ENCODE data around the gene GPN3.
"Not testable (repeated sequence)": the region's sequence is repeated elsewhere in the genome, so short reads cannot be mapped to it uniquely, and the experiment has no call there.

GPN3 gene

DNA sequence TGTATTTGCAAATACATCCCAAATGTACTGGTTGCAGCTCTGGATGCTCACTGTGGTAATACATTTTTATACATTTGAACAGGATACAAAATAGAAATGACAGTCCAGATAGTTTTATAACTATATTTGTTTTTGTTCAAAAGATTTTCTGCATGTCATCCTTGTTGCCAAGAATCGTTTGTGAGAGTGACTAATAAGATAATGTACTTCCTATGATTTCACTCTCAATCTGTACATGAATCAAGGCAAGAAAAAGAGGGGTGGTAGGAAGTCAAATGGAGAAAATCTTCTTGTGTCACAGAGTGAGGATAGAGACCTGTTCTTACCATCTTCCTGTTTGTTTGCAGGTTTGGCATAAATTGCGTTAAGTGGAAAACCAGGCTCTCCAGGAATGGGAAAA is 31.8 kb downstream of the GPN3 start:
- no peak for DNase-seq

DNA sequence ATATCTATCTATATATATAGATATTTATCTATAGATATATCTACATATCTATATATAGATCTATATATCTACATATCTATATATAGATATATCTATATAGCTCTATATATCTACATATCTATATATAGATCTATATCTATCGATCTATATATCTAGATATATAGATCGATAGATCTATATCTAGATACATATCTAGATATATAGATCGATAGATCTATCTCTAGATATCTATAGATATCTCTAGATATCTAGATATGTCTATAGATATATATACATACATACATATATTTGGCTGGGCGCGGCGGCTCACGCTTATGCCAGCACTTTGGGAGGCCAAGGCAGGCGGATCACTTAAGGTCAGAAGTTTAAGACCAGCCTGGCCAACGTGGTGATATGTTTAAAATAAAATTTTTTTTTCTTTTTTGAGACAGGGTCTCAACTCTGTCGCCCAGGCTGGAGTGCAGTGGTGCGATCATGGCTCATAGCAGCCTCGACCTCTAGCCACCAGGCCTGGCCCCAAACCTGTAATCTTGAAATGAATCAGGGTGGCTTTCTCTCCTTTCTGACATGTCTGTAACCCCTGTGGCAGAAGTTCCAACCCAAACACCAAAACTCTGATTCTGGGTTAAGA is 36.0 kb downstream of the GPN3 start:
- DNase-seq = no peak

DNA sequence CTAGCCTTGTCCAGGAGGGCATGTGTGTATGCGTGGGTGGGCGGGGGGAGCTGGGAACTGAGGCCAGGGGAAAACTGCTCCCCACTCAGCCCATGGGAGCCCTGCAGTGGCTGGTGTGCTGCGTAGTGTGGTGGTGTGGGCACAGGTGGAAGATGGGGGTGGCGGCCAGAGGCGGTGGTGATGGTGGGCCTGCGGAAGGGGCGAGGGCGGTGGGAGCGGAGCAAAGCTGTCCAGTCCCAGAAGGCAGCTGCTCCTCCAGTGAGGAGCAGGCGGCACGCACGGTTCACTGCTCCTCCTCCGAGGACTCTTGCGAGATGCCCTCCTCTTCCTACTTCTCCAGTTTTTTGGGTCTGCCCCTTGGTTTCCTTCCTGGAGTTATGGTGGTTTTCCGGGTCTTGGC is 38.4 kb downstream of the GPN3 start:
- not testable (repeated sequence) for DNase-seq

DNA sequence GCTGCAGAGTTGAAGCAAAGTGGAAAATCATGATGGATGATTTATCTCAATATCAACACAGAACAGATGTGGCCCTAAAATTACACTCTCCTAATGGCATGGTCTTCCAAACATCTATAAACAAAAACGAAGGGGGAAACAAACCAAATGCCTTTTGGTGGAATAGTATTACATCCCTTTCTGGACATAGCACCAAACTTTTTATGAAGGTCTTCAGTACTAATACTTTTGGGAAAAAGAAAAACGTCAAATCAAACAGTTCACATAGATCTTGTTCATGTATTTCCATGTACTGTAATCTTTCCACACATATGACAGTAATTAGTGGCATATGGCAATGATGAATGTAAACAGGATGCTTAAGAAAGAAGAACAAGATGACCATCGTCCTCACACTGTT is 41.7 kb downstream of the GPN3 start:
- no peak for DNase-seq

DNA sequence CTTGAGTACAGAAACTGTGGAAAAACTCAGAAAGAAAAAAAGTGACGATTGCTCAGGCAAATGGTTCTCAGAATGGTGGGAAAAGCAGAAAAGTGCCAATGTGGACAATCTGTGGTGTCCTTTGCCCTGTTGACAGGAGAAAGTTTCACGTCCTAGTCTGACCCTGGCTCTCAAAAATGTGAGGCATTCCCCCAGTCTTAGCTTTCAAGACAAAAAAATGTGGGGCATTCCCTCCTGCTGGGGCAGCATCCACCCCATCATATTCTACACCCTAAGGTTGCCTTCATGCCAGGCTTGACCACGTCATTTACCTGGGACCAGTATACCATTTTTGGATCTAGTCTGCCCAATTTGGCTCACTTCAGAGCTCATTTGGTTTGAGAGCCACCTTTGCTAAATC is 43.8 kb downstream of the GPN3 start:
- DNase-seq = no peak

DNA sequence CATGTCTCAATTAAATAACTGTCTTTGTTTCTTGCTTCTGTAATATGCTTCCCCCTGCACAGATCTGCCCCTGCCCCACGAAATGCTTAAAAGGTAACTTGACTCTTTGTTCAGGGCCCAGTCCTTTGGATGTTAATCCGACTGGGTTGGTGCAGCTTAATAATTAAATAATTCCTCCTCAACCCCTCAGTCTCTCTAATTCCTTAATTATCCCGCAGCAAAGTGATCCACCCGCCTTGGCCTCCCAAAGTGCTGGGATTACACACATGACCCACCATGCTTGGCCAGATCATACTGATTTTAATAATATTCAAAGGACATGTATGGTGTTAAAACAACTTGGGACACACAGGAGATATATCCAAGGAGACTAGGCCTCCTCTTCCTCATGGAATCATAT is 46.4 kb downstream of the GPN3 start:
- DNase-seq = no peak

DNA sequence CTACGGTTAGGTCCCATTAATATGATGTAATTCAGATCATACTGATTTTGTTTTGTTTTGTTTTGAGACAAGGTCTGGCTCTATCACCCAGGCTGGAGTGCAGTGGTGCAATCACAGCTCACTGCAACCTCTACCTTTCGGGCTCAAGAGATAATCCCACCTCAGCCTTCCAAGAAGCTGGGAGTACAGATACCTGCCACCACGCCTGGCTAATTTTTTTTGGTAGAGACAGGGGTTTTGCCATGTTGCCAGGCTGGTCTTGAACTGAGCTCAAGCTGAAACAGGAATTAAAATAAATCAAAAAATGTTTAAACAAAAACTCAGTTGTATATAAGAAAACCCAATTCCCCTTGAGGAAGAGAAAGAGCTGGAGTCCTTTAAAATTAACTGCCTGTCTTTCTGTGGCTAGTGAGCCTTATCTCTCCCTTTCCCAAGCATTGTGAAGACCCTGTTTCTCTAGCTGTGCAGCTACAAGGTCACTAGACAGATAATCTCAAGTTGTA is 46.8 kb downstream of the GPN3 start:
- DNase-seq = peak; percentile 88

DNA sequence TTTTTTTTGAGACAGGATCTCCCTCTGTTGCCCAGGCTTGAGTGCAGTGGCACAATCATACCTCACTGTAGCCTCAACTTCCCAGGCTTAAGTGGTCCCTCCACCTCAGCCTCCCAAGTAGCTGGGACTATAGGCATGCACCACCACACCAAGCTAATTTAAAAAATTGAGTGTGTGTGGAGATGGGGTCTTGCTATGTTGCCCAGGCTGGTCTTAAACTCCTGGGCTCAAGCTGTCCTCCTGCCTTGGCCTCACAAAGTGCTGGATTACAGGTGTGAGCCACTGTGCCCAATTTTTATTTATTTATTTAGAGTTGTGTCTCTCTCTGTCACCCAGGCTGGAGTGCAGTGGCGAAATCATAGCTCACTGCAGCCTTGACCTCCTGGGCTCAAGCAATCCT is 47.4 kb downstream of the GPN3 start:
- not testable (repeated sequence) for DNase-seq

DNA sequence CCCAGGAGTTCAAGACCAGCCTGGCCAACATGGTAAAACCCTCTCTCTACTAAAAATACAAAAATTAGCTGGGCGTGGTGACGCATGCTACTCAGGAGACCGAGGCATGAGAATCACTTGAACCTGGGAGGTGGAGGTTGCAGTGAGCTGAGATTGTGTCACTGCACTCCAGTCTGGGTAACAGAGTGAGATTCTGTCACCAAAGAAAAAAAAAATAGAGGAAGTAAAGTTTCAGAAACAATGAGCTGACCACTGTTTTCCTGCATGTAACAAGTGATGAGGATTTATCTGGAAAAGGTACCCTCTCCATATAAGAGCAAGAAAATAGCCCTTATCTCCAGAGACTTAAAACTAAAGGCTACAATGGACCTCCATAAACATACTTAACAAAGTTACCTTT is 50.9 kb downstream of the GPN3 start:
- DNase-seq = peak; percentile 75

DNA sequence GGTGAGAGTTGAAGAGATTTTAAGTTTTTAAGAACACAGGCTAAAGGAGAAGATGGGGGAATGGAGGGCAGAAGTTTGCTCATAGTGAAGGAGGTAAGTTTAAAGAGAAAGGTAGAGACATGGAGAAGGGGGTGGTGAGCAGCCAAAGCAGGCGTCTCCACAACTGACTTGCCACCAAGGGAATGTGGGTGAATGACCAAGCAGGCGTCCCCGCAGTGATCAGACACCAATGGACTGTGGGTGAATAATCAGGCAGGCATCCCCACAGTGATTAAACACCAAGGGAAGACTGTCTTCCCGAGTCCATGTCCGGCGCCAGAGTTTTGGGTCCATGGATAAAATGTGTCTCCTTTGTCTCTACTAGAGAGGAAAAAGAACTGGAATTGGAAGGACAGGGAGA is 58.0 kb downstream of the GPN3 start:
- not testable (repeated sequence) for DNase-seq

DNA sequence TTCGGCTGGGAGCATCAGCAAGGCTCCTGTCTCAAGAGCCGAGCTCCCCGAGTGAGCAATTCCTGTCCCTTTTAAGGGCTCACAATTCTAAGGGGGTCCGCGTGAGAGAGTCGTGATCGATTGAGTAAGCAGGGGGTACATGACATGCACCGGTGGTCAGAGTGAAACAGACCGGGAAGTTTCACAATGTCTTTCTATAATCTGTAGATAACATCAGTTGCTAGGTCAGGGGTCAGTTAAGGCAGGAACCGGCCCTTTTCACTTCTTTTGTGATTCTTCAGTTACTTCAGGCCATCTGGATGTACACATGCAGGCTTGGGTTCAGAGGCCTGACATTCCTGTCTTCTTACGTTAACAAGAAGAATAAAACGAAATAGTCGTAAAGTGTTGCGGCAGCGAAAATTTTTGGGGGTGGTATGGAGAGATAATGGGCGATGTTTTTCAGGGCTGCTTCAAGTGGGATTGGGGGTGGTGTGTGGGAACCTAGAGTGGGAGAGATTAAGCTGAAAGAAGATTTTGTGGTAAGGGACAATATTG is 62.9 kb downstream of the GPN3 start:
- not testable (repeated sequence) for DNase-seq

DNA sequence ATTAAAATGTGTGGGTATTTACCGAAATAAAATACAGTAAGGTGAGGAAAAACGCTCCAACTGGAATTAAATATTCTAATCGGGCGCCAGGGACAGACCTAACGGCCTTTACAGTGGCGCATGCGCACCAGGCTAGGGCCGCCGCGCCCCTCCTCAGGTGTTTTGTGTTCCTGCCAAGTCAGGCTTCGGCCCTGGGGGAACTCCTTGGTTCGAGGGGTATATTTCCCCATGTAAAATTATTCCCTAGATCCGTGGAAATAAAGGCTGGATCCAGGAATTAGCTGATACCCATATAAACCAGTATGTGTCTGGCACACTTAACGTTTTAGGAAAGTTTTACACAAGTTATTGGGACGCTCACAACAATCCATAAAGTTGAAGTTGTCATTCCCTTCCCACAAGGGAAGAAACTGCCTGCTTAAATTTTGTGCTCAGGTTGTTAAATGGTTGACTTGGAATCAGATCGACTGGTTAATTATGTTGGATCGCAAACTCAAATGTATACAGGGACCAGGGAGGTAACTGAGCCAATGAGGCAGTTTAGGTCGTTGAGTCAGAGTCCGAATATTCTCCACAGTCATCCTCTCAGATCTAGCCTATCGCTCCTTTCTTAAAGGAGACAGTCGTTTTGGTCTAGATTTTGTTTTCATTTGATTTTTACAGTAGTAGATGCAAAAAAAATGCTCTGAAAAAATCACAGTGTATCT is 63.9 kb downstream of the GPN3 start:
- DNase-seq = peak; percentile 91

DNA sequence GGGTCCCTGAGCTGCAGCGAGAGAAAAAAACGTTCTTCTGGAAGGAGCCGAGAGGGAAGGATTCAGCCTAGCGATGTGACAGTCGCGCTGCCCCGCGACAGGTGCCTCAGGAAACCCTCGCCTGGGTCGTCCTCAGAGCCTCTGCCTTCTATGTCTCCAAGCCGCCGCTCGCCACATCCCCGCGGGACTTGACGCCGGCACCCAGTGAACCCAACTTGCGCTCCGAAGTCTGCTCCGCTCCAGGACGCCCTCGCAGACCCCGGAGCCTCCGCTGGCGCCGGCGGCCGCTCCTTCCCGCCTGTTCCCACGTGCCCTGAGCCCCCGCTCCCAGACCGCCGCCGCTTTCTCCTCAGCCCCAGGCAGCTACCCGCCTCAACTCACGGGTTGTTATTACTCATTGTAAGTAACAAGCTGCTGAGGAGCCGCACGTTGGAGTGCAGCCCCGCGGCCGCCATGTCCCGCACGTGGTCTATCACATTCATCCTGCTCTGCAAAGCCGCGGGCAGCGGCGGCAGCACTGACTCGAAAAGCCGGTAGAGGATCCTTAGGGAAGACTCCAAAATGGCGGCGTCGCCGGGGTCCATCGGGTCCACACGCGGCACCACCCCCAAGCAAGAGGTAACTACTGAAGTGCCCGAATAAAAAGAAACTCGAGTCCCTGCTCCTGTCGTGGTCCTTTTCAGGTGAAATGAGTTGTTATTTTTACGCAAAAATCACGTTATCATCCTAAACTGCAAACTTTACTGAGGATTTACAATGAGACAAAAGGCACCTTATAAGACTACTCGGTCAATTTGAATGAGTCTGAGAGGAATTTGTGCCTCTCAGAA is 64.7 kb downstream of the GPN3 start, which contains the start of gene ANAPC7:
Gene ANAPC7 (minus strand): TSS at position 563 of the 830 bp plus-strand sequence. CDS start 81 bp downstream, at position 482.
- peak; percentile 93 for DNase-seq
